ENCODE data around the gene YWHAQ.
A peak's percentile ranks its signal among the peaks of the same experiment; 100 is the strongest.

Gene YWHAQ

GRCh38 chr2:9630736-9631552, at the start of gene YWHAQ:
YWHAQ (minus strand) TSS chr2:9630997; CDS start chr2:9630452, 545 bp downstream.
- TF ChIP-seq, protein P1, sequence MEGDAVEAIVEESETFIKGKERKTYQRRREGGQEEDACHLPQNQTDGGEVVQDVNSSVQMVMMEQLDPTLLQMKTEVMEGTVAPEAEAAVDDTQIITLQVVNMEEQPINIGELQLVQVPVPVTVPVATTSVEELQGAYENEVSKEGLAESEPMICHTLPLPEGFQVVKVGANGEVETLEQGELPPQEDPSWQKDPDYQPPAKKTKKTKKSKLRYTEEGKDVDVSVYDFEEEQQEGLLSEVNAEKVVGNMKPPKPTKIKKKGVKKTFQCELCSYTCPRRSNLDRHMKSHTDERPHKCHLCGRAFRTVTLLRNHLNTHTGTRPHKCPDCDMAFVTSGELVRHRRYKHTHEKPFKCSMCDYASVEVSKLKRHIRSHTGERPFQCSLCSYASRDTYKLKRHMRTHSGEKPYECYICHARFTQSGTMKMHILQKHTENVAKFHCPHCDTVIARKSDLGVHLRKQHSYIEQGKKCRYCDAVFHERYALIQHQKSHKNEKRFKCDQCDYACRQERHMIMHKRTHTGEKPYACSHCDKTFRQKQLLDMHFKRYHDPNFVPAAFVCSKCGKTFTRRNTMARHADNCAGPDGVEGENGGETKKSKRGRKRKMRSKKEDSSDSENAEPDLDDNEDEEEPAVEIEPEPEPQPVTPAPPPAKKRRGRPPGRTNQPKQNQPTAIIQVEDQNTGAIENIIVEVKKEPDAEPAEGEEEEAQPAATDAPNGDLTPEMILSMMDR (IDR thresholded peaks at IDR 0.05; ENCODE audit: extremely low read depth, missing control alignments): no peak
- peak; percentile 99 for DNase-seq (ENCODE audit: low spot score)

DNA sequence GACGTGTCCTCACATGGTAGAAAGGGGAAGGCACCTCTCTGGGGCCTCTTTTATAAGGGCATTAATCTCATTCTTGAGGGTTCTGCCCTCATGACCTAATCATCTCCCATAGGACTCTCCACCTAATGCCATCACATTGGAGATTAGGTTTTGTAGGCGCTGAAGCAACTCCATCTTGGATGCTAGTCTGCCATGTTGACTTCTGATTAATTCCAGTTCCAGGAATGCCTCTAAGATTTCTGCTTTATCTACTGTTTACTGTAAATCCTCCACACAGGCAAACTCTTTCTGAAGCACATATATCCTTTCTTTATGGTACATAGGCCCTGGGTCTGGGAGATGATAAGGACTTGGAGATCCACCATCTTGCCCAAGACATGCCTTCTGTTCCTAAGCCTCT, 49.3 kb upstream of the YWHAQ start:
- TF ChIP-seq, protein P1 (IDR thresholded peaks at IDR 0.05; ENCODE audit: extremely low read depth, missing control alignments): no peak
- DNase-seq (ENCODE audit: low spot score): no peak

DNA sequence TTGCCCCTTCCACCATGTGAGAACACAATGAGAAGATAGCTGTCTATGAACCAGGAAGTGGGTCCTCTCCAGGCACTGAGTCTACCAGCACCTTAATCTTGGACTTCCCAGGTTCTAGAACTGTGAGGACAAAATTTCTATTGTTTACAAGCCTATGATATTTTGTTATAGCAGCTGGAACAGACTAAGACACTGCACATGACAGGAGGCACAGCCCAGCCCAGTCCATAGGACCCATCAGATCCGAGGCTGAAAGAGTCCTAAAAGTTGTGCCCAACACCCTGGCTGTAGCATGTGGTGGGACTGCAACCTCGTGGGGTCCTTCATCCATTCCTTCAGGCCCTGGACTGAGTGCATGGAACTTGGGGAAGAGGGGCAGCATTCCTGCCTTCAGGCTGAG, 48.4 kb upstream of the YWHAQ start:
- TF ChIP-seq, protein P1 (IDR thresholded peaks at IDR 0.05; ENCODE audit: extremely low read depth, missing control alignments): no peak
- DNase-seq (ENCODE audit: low spot score): no peak

GRCh38 chr2:9678544-9678943, 47.7 kb upstream of the YWHAQ start:
- DNase-seq (ENCODE audit: low spot score): no peak
- TF ChIP-seq, protein P1 (IDR thresholded peaks at IDR 0.05; ENCODE audit: extremely low read depth, missing control alignments): no peak

DNA sequence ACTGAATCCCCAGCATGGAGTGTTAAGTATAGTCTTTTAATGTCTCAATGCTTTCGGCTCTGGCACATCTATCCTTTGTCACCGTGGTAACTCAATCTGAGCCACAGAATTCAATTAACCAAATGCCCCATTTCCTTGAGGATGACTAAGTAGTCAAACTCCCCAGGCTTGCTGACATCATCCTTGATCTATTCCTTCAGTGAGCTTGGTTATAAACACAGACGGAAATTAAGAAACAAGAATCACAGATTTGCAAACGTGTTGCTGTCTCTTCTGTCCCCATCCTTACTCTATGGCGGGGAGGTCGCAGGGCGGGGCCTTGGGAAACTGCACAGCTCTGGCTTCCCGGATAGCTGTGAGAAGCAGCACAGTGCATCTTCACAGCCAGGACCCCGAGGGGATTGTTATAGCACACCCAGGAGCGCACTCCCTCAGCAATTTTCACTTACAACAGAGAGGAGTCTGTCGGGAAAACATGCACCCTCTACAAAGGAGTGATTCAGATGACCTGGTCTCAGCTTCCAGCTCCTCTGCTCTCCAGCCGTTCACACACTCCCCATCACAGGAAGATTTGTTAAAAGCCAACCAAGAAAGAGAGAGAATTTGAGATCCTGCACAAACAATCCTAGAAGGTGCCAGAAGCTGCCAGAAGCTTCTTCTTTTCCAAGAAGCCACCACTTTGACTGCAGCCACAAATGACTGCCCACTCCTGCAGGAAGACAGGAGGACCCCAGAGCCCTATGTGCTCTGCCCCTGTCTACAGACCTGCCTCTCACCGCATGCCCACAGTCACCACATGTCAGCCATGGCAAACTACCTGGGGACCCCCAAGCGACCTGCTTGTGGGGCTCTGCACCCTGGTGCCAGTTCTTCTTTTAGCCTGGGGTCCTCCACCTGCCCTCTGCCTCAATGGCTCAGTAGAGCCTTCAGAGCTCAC, 44.9 kb upstream of the YWHAQ start:
- DNase-seq (ENCODE audit: low spot score): no peak

DNA sequence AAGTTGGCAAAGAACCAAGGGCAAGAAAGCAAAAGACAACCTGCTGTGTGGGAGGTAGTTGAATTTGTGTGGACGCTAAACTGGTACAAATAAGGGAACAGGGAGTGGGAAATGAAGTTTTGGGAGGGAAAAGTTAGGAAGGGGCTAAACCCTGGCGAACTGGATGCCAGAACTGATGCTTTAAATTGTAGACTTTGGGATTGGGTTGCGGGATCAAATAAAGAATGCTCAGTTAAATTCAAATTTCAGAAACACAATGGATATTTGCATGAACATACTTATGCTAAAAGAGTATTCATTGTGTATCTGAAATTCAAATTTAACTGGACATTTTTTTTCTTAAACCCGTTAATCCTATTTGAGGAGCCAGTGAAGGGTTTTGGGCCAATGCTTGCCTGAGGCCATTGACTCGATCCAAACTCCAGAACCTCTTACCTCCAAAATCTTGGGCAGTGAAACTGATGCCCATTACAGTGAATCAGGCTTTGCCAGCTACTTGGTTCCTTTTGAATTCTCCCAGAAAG, 44.2 kb upstream of the YWHAQ start:
- TF ChIP-seq, protein P1 (IDR thresholded peaks at IDR 0.05; ENCODE audit: extremely low read depth, missing control alignments): no peak

More for the DNA sequence above, 44.9 kb upstream of the YWHAQ start:
- TF ChIP-seq, protein P1 (IDR thresholded peaks at IDR 0.05; ENCODE audit: extremely low read depth, missing control alignments): no peak

More for the DNA sequence above, 44.2 kb upstream of the YWHAQ start:
- DNase-seq (ENCODE audit: low spot score): no peak

All from GM20000 (cell line).